Fibroblast of pulmonary artery (primary cell): ENCODE data around the gene RFC2.

Experiments
- DNase-seq: peaks from one replicate; pipeline ENCODE4 v3.0.0-alpha.2; 2010; ENCODE audit warnings: low read depth
- H3K4me3 ChIP-seq: replicated peaks from 2 replicates; pipeline ENCODE4 v1.5.1; 2011; ENCODE audit warnings: low read depth, mild to moderate bottlenecking, control low read depth, low read length, moderate library complexity
- CTCF ChIP-seq: IDR thresholded peaks from 2 replicates; pipeline ENCODE4 v1.5.1; 2011; ENCODE audit warnings: mild to moderate bottlenecking, control low read depth, low read length, inconsistent platforms; ENCODE audit errors: missing control alignments

The RFC2 gene

DNA sequence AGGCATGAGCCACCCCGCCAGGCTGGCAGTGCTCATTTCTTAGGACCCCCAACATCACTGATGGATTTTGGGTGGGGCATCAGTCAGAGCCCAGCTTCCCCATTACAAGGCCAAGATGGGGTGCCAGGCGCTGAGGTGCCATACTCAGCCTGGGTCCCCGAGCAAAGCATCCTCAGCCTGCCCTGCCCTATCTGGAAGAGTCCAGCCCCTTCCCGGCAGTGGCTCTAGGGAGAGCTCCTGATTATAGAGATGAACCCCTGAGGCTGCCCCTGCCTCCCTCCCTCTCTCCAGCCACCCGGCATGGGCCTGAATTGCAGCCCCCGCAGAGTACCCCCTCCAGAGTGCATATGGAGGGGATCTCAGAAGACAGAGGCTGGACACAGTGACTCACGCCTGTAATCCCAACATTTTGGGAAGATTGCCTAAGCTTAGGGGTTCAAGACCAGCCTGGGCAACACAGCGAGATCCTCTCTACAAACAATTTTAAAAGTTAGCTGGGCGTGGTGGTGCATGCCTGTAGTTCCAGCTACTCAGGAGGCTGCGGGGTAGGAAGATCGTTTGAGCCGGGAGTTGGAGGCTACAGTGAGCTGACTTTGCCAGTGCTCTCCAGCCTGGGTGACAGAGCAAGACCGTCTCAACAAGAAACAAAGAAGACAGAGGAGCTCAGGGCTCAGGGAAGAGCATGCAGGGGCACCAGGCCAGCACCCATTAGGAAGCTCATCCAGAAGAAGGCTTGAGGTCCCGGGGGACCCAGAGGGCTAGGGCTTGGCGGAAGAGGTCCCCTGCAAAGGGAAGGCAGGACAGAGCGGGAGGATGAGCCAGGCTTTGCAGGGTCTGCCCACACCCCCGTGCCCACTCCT lies 31.1 kb downstream of the RFC2 start:
- no peak overlapping the region for H3K4me3 ChIP-seq
- TF ChIP-seq CTCF, result no peak
- DNase-seq, result no peak

DNA sequence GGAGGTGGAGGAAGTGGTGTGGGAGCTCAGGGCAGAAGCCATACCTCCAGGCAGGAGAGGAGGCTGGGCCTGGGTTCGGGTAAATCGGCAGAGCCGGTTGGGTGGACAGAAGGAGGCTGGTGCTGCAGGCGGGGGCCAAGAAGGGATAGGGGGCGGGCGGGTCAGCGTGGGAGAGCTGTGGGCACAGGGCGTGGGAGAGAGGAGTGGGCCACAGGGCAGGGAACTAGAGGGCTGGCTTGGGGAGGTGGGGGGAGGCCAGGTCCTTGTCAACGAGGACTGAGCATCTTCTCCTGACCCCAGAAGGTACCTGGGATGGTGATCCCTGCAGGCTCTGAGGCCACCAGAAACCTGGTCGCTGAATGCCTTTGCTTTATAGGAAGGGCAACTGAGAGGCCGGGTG lies 32.5 kb downstream of the RFC2 start:
- DNase-seq, result no peak
- no peak overlapping the region for H3K4me3 ChIP-seq
- TF ChIP-seq CTCF, result no peak

GRCh38 chr7:74220229-74220628 lies 34.0 kb downstream of the RFC2 start:
- no peak for DNase-seq
- no peak overlapping the region for H3K4me3 ChIP-seq
- no peak for TF ChIP-seq CTCF

GRCh38 chr7:74219416-74219815 lies 34.8 kb downstream of the RFC2 start:
- H3K4me3 ChIP-seq, result no peak overlapping the region
- no peak for DNase-seq
- no peak for TF ChIP-seq CTCF

DNA sequence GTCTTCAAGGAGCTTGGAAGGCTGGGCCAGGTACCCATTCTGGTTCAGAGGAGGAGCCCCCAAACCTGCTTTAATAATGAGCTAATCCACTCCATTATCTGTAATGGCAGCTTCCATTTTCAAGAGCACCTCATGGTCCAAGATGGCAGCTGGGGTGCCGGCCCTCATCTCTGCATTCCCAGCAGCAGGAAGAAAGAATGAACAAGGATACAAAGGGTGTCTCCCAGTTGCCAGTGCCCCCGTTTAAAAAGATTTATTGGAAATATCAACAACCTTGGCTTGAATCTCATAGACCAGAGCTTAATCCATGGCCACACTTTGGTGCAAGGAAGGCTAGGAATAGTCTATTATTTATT lies 35.9 kb downstream of the RFC2 start:
- no peak overlapping the region for H3K4me3 ChIP-seq
- no peak for DNase-seq
- no peak for TF ChIP-seq CTCF

- no peak overlapping the region for H3K4me3 ChIP-seq
- no peak for DNase-seq
- TF ChIP-seq CTCF, result no peak
These were observed 36.5 kb downstream of the RFC2 start for GRCh38 chr7:74217455-74218342.
